HepG2 (cell line): ENCODE results near the gene DEDD2. TPM values are rescaled to one million over a fixed set of nuclear protein-coding genes. Genes with fewer than 3 reads are reported as not detected.
A peak's percentile ranks its signal among the peaks of the same experiment; 100 is the strongest.

Experiments
- ATAC-seq: fragments of 200-7000 bp; cut with Tn5 transposase; 3 replicates; pipeline ENCODE4 v1.9.1; 2020; ENCODE audit warnings: mild to moderate bottlenecking, moderate library complexity
- BruUV-seq: library from RNA; stranded (reverse); fragments of 400-500 nt; replicated peaks from 2 replicates; lab custom pipeline; 2021; lab: Mats Ljungman, UMichigan
- CTCF ChIA-PET: fragments of 300-600 bp; formaldehyde crosslinking; extraction: SDS; loops from one replicate; lab custom pipeline; 2021; ENCODE audit warnings: low total read pairs, inconsistent platforms, low intra/inter-chr PET ratio; lab: Yijun Ruan, JAX
- POLR2A ChIA-PET: fragments of 350-600 bp; sonication (Branson Sonifier 250); formaldehyde crosslinking; loops from one replicate; lab custom pipeline; 2020; ENCODE audit warnings: antibody characterized with exemption, inconsistent platforms; lab: Yijun Ruan, JAX
- DNase-seq: peaks from one replicate; pipeline ENCODE4 v3.0.0-alpha.2; 2015; ENCODE audit warnings: low spot score
- FAIRE-seq: peaks from 3 replicates; lab custom pipeline; 2011; peaks lifted over from hg19 to GRCh38; lab: Jason Lieb, UNC
- H2AFZ ChIP-seq: one replicate; pipeline ENCODE4 v1.6.1; 2011; ENCODE audit warnings: low read length, inconsistent platforms
- H3K27ac ChIP-seq: fragments of 300-600 bp; 3 replicates; pipeline ENCODE4 v1.8.0; 2011; ENCODE audit warnings: mixed run types, mild to moderate bottlenecking, mixed read lengths, low read length, inconsistent platforms; ENCODE audit not compliant: insufficient read depth; ENCODE audit errors: extremely low read length
- H3K27me3 ChIP-seq, 2 experiments: fragments of 200-600 bp in 1 of 2; 2 replicates in 1 of 2; 3 replicates in 1 of 2; pipeline versions ENCODE4 v1.6.0 to v1.8.0; 2011; ENCODE audit warnings: low read length in 2 of 2, mild to moderate bottlenecking in 2 of 2, moderate library complexity in 2 of 2, inconsistent platforms in 1 of 2; ENCODE audit not compliant: insufficient read depth in 2 of 2, control insufficient read depth in 1 of 2
- H3K36me3 ChIP-seq, 2 experiments: fragments of 200-600 bp in 1 of 2; replicated peaks in 1 of 2; 2 replicates in 1 of 2; 3 replicates in 1 of 2; pipeline versions ENCODE4 v1.5.1 to v1.8.0; 2011; ENCODE audit warnings: low read length in 2 of 2, inconsistent platforms in 1 of 2; ENCODE audit not compliant: insufficient read depth in 2 of 2, control insufficient read depth in 1 of 2
- H3K4me1 ChIP-seq: 2 replicates; pipeline ENCODE4 v1.5.1; 2012; ENCODE audit warnings: low read length, inconsistent platforms; ENCODE audit not compliant: insufficient read depth
- H3K4me2 ChIP-seq: 2 replicates; pipeline ENCODE4 v1.6.0; 2011; ENCODE audit warnings: low read depth, low read length, inconsistent platforms
- H3K4me3 ChIP-seq, 3 experiments: fragments of 200-600 bp in 1 of 3; sonication (generic), shearing (Covaris generic) in 1 of 3; replicated peaks in 1 of 3; 2 replicates each; pipeline ENCODE4 v1.5.1; 2011 to 2016; ENCODE audit warnings: low read length in 3 of 3, inconsistent platforms in 2 of 3, low read depth in 2 of 3, mild to moderate bottlenecking in 2 of 3, control low read depth in 1 of 3, mixed read lengths in 1 of 3; ENCODE audit not compliant: insufficient read depth in 1 of 3
- H3K79me2 ChIP-seq: one replicate; pipeline ENCODE4 v1.6.1; 2011; ENCODE audit warnings: low read length, inconsistent platforms; ENCODE audit not compliant: insufficient read depth
- H3K9ac ChIP-seq: 2 replicates; pipeline ENCODE4 v1.6.0; 2011; ENCODE audit warnings: mild to moderate bottlenecking, low read depth, low read length, inconsistent platforms; ENCODE audit not compliant: insufficient read depth
- H3K9me3 ChIP-seq: 2 replicates; pipeline ENCODE4 v1.5.1; 2012; ENCODE audit warnings: mild to moderate bottlenecking, low read length
- H4K20me1 ChIP-seq: 2 replicates; pipeline ENCODE4 v1.6.0; 2011; ENCODE audit warnings: inconsistent platforms, mild to moderate bottlenecking, low read length, moderate library complexity; ENCODE audit not compliant: insufficient read depth
- KLF6 ChIP-seq: IDR thresholded peaks from 2 replicates; pipeline ENCODE4 v1.8.0; 2016; ENCODE audit warnings: missing biosample characterization, missing genetic modification reagents
- NR2F6 ChIP-seq, 2 experiments: IDR thresholded peaks; 2 replicates each; pipeline ENCODE4 v1.6.1; 2016; ENCODE audit warnings: antibody characterized with exemption in 1 of 2, mild to moderate bottlenecking in 1 of 2
- PRMT3 ChIP-seq: sonication (generic); formaldehyde crosslinking; IDR thresholded peaks from 2 replicates; pipeline ENCODE4 v1.8.1; 2022; ENCODE audit warnings: low read depth, mild to moderate bottlenecking, moderate library complexity, missing genetic modification reagents, borderline replicate concordance
- SAP130 ChIP-seq: IDR thresholded peaks from 2 replicates; pipeline ENCODE4 v1.6.1; 2016; ENCODE audit warnings: low read depth
- SIN3A ChIP-seq: IDR thresholded peaks from 2 replicates; pipeline ENCODE4 v1.6.1; 2011; ENCODE audit warnings: low read depth, mild to moderate bottlenecking, control low read depth, low read length, borderline replicate concordance
- TCF12 ChIP-seq, 2 experiments: fragments of 450-650 bp in 1 of 2; sonication (generic) in 1 of 2; formaldehyde crosslinking in 1 of 2; IDR thresholded peaks; 2 replicates each; pipeline versions ENCODE4 v1.6.1 to v1.8.0; 2017 to 2022; ENCODE audit warnings: antibody characterized with exemption in 1 of 2, mild to moderate bottlenecking in 1 of 2, missing genetic modification reagents in 1 of 2, moderate library complexity in 1 of 2
- WGBS: methylation state at CpG from one replicate; pipeline ENCODE4 v1.1.6; 2017; ENCODE audit warnings: low lambda C conversion rate; 5-methylcytosine and 5-hydroxymethylcytosine counted together
- in situ Hi-C: cut with HindIII; loops from 2 replicates; pipeline ENCODE4 v1.10.0; 2017; ENCODE audit warnings: low pct_unique_long_range_greater_than_20kb; ENCODE audit not compliant: extremely low pct_ligation_motif_present
- intact Hi-C: fragments of 100-400 bp; cut with micrococcal nuclease; formaldehyde crosslinking; loops from one replicate; pipeline ENCODE4 v1.10.0; 2022; ENCODE audit not compliant: unreplicated experiment
- polyA plus RNA-seq, 8 experiments: library from polyadenylated mRNA; depleted of rRNA in 3 of 8; stranded (reverse) in 7 of 8; unstranded in 1 of 8; fragments of >200 nt; fragmentation: Illumina TruSeq in 4 of 8; extraction: Trizol in 4 of 8; gene quantifications; 2 replicates each; pipeline versions ENCODE4 v1.2.1 to v1.2.3, GENCODE V29; 2011 to 2016; ENCODE audit warnings: low read depth in 4 of 8, missing spikeins in 1 of 8, mixed read lengths in 1 of 8; ENCODE audit not compliant: insufficient read depth in 1 of 8
- total RNA-seq, 5 experiments: library from RNA; depleted of rRNA; stranded (reverse); fragments of >200 nt; fragmentation: Illumina TruSeq; extraction: Trizol; gene quantifications; 2 replicates each; pipeline ENCODE4 v1.2.3, GENCODE V29; 2016; ENCODE audit warnings: low read depth in 1 of 5
- TF ChIP-seq, protein P1 (sequence below): sonication (generic); formaldehyde crosslinking; IDR thresholded peaks from 2 replicates; pipeline ENCODE4 v1.4.0; 2020; ENCODE audit warnings: missing genetic modification reagents; ENCODE audit errors: not compliant biosample characterization
- TF ChIP-seq, protein P2 (sequence below): IDR thresholded peaks from 2 replicates; pipeline ENCODE4 v1.6.1; 2018; ENCODE audit warnings: missing genetic modification reagents, mild to moderate bottlenecking, missing compliant biosample characterization

DEDD2 gene
- total and polyA plus RNA-seq, 2 of the 13 experiments (the other 11 are each of a cell fraction or from before 2014, with no cell fraction given), result 19.2 to 24.7 TPM

DNA sequence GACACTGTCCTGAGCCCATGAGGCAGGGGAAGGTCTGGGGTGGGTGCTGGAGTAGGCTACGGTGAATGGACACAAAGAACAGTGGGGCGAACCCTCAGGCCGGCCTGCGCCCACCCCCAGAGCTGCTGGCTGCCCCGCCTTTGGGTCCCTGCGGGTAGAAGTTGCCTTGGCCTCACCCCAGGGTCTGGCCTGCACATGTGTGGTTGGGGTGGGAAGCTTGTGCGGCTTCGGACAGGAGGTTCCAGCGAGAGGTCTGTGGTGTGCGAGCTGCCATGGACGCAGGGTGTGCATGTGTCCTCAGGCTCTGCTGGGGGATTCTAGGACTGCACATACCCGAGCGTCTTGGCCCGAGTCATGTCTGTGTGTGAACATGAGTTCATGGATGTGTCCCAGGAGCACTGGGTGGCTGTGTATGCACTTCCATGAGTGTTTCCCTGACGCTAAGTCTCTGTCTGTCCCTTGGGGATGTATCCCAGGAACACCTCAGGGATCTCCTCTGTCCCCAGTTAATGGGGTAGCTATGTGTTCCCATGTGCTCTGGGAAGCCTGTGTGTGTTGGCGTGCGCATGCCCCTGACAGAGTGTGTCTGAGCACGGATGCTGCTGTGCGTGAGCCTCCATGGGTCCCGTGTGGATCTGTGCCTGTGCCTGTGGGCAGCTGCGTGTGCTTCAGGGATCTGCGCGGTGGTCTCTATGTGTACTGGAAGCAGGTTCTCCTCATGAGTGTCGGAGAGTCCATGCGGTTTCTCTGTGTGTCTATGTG, 64.4 kb downstream of the DEDD2 start:
- intact Hi-C loops, result no loop called here

More for the DNA sequence above, 64.4 kb downstream of the DEDD2 start:
- TF ChIP-seq PRMT3 (CRISPR knock-in tag) (no peak), TCF12 (IDR thresholded peaks at IDR 0.05) (no peak), TCF12 (CRISPR knock-in tag; IDR thresholded peaks at IDR 0.05) (no peak), KLF6 (no peak), SAP130 (CRISPR knock-in tag) (no peak), NR2F6 (IDR thresholded peaks at IDR 0.05) (no peak), NR2F6 (CRISPR knock-in tag; IDR thresholded peaks at IDR 0.05) (no peak), SIN3A (no peak)
- TF ChIP-seq, protein P1, sequence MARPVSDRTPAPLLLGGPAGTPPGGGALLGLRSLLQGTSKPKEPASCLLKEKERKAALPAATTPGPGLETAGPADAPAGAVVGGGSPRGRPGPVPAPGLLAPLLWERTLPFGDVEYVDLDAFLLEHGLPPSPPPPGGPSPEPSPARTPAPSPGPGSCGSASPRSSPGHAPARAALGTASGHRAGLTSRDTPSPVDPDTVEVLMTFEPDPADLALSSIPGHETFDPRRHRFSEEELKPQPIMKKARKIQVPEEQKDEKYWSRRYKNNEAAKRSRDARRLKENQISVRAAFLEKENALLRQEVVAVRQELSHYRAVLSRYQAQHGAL (CRISPR knock-in tag), result no peak
- TF ChIP-seq, protein P2, sequence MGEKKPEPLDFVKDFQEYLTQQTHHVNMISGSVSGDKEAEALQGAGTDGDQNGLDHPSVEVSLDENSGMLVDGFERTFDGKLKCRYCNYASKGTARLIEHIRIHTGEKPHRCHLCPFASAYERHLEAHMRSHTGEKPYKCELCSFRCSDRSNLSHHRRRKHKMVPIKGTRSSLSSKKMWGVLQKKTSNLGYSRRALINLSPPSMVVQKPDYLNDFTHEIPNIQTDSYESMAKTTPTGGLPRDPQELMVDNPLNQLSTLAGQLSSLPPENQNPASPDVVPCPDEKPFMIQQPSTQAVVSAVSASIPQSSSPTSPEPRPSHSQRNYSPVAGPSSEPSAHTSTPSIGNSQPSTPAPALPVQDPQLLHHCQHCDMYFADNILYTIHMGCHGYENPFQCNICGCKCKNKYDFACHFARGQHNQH (CRISPR knock-in tag), result no peak
- H3K36me3 ChIP-seq, result no peaks in the 10 kb centered on the region
- H3K9me3 ChIP-seq, result no peaks in the 10 kb centered on the region
- in situ Hi-C loops, result no loop called here
- no peaks in the 10 kb centered on the region for H3K4me1 ChIP-seq
- H3K27ac ChIP-seq, result no peak overlapping the region
- H3K27me3 ChIP-seq, result peaks cover 12 to 74% of the 10 kb centered on the region in 2 experiments; a peak in 4 of 5 replicates
- no peak overlapping the region for H3K4me2 ChIP-seq
- ChIA-PET CTCF (no interaction called here), POLR2A (no interaction called here)
- BruUV-seq, result no TSS peak
- H3K9ac ChIP-seq, result no peak overlapping the region
- peak; percentile 21; the same call in 1 of the 3 replicates for ATAC-seq
- H4K20me1 ChIP-seq, result no peaks in the 10 kb centered on the region
- no peak for FAIRE-seq
- no peaks in the 10 kb centered on the region for H3K79me2 ChIP-seq
- no peak for DNase-seq
- WGBS, result 47% methylated on average over 11 of the region's 25 CpGs
- no peak overlapping the region for H2AFZ ChIP-seq
- no peak overlapping the region for H3K4me3 ChIP-seq
